ENCODE results near the gene H2BK1.
A peak's percentile ranks its signal among the peaks of the same experiment; 100 is the strongest.

DNA sequence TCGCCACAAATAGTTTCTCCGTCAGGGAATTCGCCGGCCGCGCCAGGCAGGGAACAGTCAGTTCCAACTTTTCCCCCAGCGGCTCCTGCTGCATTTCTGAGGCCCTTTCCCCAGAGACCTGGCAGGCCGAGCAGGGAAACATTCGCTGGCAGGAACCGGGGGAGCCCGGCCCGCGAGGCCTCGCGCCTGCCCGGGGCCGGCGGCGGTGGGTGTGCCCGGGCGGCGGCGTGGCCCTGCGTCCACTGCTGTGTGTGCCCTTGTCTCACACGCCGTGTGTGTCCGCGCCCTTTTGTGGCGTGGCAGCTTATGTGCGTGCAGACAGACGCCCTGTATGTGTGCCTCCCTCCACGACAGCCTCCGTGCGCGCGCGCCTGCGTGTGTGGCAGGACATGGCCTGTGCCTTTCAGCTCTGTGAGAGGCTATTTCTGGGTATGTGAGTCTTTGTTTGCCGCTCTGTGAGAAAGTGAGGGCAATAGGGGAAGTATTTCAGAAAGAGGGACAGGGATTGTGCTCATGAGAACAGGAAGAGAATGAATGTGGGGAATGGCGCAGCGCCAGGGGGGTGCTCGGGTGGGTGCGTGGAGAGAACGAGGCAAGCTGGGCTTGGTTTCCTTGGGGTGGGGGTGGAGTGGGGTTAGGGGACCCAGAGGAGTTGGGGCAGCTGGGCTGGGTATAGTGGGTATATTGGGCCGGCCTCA, 38.9 kb upstream of the H2BK1 start:
- TF ChIP-seq POLR2A (IDR thresholded peaks at IDR 0.05): peak in 1 of 4 donors; percentile 17
- TF ChIP-seq, protein P1, sequence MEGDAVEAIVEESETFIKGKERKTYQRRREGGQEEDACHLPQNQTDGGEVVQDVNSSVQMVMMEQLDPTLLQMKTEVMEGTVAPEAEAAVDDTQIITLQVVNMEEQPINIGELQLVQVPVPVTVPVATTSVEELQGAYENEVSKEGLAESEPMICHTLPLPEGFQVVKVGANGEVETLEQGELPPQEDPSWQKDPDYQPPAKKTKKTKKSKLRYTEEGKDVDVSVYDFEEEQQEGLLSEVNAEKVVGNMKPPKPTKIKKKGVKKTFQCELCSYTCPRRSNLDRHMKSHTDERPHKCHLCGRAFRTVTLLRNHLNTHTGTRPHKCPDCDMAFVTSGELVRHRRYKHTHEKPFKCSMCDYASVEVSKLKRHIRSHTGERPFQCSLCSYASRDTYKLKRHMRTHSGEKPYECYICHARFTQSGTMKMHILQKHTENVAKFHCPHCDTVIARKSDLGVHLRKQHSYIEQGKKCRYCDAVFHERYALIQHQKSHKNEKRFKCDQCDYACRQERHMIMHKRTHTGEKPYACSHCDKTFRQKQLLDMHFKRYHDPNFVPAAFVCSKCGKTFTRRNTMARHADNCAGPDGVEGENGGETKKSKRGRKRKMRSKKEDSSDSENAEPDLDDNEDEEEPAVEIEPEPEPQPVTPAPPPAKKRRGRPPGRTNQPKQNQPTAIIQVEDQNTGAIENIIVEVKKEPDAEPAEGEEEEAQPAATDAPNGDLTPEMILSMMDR (IDR thresholded peaks at IDR 0.05): no peak
